CD4-positive, alpha-beta T cell treated with Interleukin-17A for 4 hours (primary cell): ENCODE data around the gene MAF.

Experiments
- DNase-seq: peaks from one replicate; pipeline ENCODE4 v3.0.0-alpha.2; 2020; ENCODE audit warnings: mixed read lengths

MAF gene

GRCh38 chr16:79587296-79587695 lies 13.2 kb downstream of the MAF start:
- no peak for DNase-seq

- no peak for DNase-seq
These were observed 17.7 kb downstream of the MAF start for GRCh38 chr16:79582789-79583188.

GRCh38 chr16:79580453-79581191 lies 19.9 kb downstream of the MAF start:
- no peak for DNase-seq

- no peak for DNase-seq
These were observed 23.9 kb downstream of the MAF start for GRCh38 chr16:79576602-79577001.

GRCh38 chr16:79573884-79574283 lies 26.7 kb downstream of the MAF start:
- DNase-seq, result no peak

- DNase-seq, result no peak
These were observed 27.5 kb downstream of the MAF start for GRCh38 chr16:79573071-79573470.

GRCh38 chr16:79571903-79572535 lies 28.5 kb downstream of the MAF start:
- no peak for DNase-seq

GRCh38 chr16:79571065-79571902 lies 29.3 kb downstream of the MAF start:
- no peak for DNase-seq

- DNase-seq, result no peak
These were observed 35.8 kb downstream of the MAF start for GRCh38 chr16:79564671-79565107.

GRCh38 chr16:79563921-79564320 lies 36.6 kb downstream of the MAF start:
- DNase-seq, result no peak

- DNase-seq, result no peak
These were observed 38.2 kb downstream of the MAF start for GRCh38 chr16:79562166-79562823.

- no peak for DNase-seq
These were observed 38.8 kb downstream of the MAF start for GRCh38 chr16:79561729-79562128.

- no peak for DNase-seq
These were observed 39.6 kb downstream of the MAF start for GRCh38 chr16:79560923-79561322.

GRCh38 chr16:79560318-79560717 lies 40.2 kb downstream of the MAF start:
- DNase-seq, result no peak

GRCh38 chr16:79559532-79559931 lies 41.0 kb downstream of the MAF start:
- no peak for DNase-seq

- no peak for DNase-seq
These were observed 43.1 kb downstream of the MAF start for GRCh38 chr16:79557421-79557820.

- no peak for DNase-seq
These were observed 45.6 kb downstream of the MAF start for GRCh38 chr16:79554912-79555311.

- no peak for DNase-seq
These were observed 50.2 kb downstream of the MAF start for GRCh38 chr16:79550373-79550772.

- no peak for DNase-seq
These were observed 53.5 kb downstream of the MAF start for GRCh38 chr16:79547085-79547484.
